Lung (tissue), 12 donors: ENCODE measurements around the gene EPN2. TPM values are rescaled to one million over a fixed set of nuclear protein-coding genes. Genes with fewer than 3 reads are reported as not detected.

ENCODE experiments used
- ATAC-seq: fragments of 200-7000 bp; cut with Tn5 transposase; one replicate; pipeline ENCODE4 v1.9.1; 2020; ENCODE audit warnings: moderate number of reproducible peaks; ENCODE audit not compliant: insufficient read depth, low FRiP score
- DNase-seq, 3 donors: peaks; one replicate each; pipeline ENCODE4 v3.0.0-alpha.2; 2013 to 2017
- H3K27ac ChIP-seq, 2 donors: one replicate each; pipeline ENCODE4 v1.5.1; 2013; ENCODE audit warnings: mild to moderate bottlenecking in 2 of 2, moderate library complexity in 2 of 2, control low read depth in 1 of 2, inconsistent platforms in 1 of 2, low read depth in 1 of 2, low read length in 1 of 2
- H3K27me3 ChIP-seq, 3 donors: one replicate each; pipeline ENCODE4 v1.5.1; 2013; ENCODE audit warnings: low read length in 2 of 3; ENCODE audit not compliant: control insufficient read depth in 3 of 3, insufficient read depth in 3 of 3
- H3K36me3 ChIP-seq, 4 donors: one replicate each; pipeline ENCODE4 v1.5.1; 2013; ENCODE audit warnings: low read length in 4 of 4, mild to moderate bottlenecking in 1 of 4, moderate library complexity in 1 of 4; ENCODE audit not compliant: control insufficient read depth in 4 of 4, insufficient read depth in 4 of 4
- H3K4me1 ChIP-seq, 5 donors: one replicate each; pipeline ENCODE4 v1.5.1; 2013; ENCODE audit warnings: low read length in 5 of 5, mild to moderate bottlenecking in 2 of 5, moderate library complexity in 1 of 5; ENCODE audit not compliant: control insufficient read depth in 5 of 5, insufficient read depth in 5 of 5
- H3K4me3 ChIP-seq: one replicate; pipeline ENCODE4 v1.5.1; 2013; ENCODE audit warnings: mild to moderate bottlenecking, control low read depth, moderate library complexity
- H3K9ac ChIP-seq, 2 donors: one replicate each; pipeline ENCODE4 v1.5.1; 2013; ENCODE audit warnings: low read length in 2 of 2, control low read depth in 1 of 2; ENCODE audit not compliant: insufficient read depth in 1 of 2
- H3K9me3 ChIP-seq, 4 donors: one replicate each; pipeline ENCODE4 v1.5.1; 2013; ENCODE audit warnings: low read length in 3 of 4, mild to moderate bottlenecking in 1 of 4, moderate library complexity in 1 of 4; ENCODE audit not compliant: control insufficient read depth in 4 of 4, insufficient read depth in 3 of 4
- WGBS, 2 donors: extraction: QIAGEN DNeasy Blood & Tissue Kit; methylation state at CpG; one replicate each; pipeline ENCODE4 v1.1.7; 2013; 5-methylcytosine and 5-hydroxymethylcytosine counted together
- polyA plus RNA-seq, 2 donors: library from polyadenylated mRNA; stranded (reverse); fragments of 200-250 nt; gene quantifications; one replicate each; pipeline ENCODE4 v1.2.1, GENCODE V29; 2013
- total RNA-seq, 2 donors: library from RNA; depleted of rRNA in 1 of 2; stranded (reverse); fragments of >200 nt in 1 of 2; gene quantifications; one replicate each; pipeline ENCODE4 v1.2.1, GENCODE V29; 2014 to 2021
- TF ChIP-seq, protein P1 (sequence below): IDR thresholded peaks from 2 replicates; pipeline ENCODE4 v1.5.1; 2012; ENCODE audit warnings: mild to moderate bottlenecking; ENCODE audit errors: control extremely low read depth, extremely low read depth
- donor health status: control.
- donor health status: control.
- donor health status: Bipolar disorder and iron deficiency.
- donor health status: healthy.
- donor health status: DM: yes; HTN: yes; CAD: no.

Gene EPN2
- total and polyA plus RNA-seq, 4 donors = 16.7 to 73.7 (median 37.4) TPM

DNA sequence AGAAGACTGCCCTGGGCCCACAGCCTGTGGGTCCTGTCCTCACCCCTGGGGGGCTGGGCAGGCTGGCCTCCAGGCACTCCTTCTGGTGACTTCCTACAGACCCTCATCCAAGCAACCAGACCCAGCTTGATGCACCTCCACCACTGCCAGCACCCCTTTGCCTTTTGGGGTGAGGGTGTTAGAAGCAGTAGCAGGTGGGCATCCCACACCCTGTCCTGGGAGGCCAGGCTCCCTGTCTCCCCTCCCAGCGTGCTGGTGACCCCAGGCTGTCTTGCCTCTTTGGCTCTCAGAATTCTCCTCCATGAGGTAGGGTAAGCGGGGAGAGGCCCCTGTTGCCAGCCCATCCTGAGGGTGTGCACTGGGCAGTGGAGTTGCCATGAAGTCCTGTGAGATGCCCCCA, 92.0 kb downstream of the EPN2 start:
- TF ChIP-seq, protein P1, sequence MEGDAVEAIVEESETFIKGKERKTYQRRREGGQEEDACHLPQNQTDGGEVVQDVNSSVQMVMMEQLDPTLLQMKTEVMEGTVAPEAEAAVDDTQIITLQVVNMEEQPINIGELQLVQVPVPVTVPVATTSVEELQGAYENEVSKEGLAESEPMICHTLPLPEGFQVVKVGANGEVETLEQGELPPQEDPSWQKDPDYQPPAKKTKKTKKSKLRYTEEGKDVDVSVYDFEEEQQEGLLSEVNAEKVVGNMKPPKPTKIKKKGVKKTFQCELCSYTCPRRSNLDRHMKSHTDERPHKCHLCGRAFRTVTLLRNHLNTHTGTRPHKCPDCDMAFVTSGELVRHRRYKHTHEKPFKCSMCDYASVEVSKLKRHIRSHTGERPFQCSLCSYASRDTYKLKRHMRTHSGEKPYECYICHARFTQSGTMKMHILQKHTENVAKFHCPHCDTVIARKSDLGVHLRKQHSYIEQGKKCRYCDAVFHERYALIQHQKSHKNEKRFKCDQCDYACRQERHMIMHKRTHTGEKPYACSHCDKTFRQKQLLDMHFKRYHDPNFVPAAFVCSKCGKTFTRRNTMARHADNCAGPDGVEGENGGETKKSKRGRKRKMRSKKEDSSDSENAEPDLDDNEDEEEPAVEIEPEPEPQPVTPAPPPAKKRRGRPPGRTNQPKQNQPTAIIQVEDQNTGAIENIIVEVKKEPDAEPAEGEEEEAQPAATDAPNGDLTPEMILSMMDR = no peak
- Histone ChIP-seq H3K27me3 (no peaks in the 10 kb centered on the region), H3K27ac (no peak overlapping the region), H3K4me3 (no peak overlapping the region), H3K36me3 (peaks cover 9 to 28% (median 19%) of the 10 kb centered on the region in 4 donors), H3K9me3 (no peaks in the 10 kb centered on the region), H3K9ac (no peak overlapping the region), H3K4me1 (peaks cover 0 to 6% (median 0%) of the 10 kb centered on the region in 5 donors)
- DNase-seq (no peak), ATAC-seq (no peak)
- WGBS, 2 donors = 92 to 99% methylated on average over 2 of the region's 2 CpGs

DNA sequence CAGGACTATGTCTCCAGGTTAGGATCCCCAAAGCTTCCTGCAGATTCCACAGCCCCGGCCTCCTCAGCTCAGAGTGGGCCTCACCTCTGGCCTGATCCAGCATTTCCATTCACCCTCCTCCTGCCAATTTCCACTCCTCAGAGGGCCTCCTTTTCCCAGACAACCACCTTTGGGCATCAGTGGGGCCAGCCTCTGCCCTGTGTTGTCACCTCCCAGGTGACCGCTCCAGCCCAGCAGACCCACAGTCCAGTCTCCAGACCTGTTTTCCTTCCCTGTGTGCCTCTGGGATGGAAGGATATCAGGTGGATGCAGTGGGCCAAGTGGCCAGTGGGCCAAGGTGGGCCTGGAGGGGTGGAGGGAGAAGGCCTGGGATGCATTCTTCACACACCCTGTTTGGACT, 92.7 kb downstream of the EPN2 start:
- ATAC-seq (no peak), DNase-seq (no peak)
- H3K9me3 ChIP-seq = no peaks in the 10 kb centered on the region
- WGBS, 2 donors = 98 to 100% methylated on average over 2 of the region's 2 CpGs
- H3K9ac ChIP-seq = no peak overlapping the region
- H3K4me1 ChIP-seq = peaks cover 0 to 6% (median 0%) of the 10 kb centered on the region in 5 donors
- no peak overlapping the region for H3K4me3 ChIP-seq
- H3K27me3 ChIP-seq = no peaks in the 10 kb centered on the region
- TF ChIP-seq, protein P1 = no peak
- H3K36me3 ChIP-seq = peaks cover 9 to 30% (median 19%) of the 10 kb centered on the region in 4 donors
- H3K27ac ChIP-seq = no peak overlapping the region

- Histone ChIP-seq H3K9ac (no peak overlapping the region), H3K9me3 (no peaks in the 10 kb centered on the region), H3K4me3 (no peak overlapping the region), H3K4me1 (peaks cover 0 to 6% (median 0%) of the 10 kb centered on the region in 5 donors), H3K36me3 (peaks cover 9 to 26% (median 17%) of the 10 kb centered on the region in 4 donors), H3K27ac (no peak overlapping the region), H3K27me3 (no peaks in the 10 kb centered on the region)
- no peak for DNase-seq
- WGBS, 2 donors = 80 to 89% methylated on average over 3 of the region's 3 CpGs
- ATAC-seq = no peak
- TF ChIP-seq, protein P1 = no peak
Observed at GRCh38 chr17:19330271-19330670, 93.1 kb downstream of the EPN2 start.

DNA sequence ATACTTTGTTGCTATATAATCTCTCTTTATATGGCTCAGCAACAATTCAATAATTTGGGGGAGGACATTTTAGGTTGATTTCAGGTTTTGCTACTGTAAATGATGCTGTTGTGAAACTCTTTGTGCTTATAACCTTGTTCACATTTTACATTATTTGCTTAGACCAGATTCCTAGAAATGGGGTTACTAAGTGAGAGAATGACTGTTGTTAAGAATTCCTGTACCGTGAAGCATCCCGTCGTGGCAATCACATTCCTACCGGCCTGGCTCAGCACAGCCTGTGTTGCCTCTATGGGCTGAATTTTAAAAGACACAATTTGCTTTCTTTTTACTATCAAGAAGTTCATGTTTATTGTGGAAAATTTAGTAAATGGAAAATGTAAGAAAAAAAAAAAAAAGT, 94.0 kb downstream of the EPN2 start:
- Histone ChIP-seq H3K4me1 (peaks cover 0 to 6% (median 0%) of the 10 kb centered on the region in 5 donors), H3K9ac (no peak overlapping the region), H3K36me3 (peaks cover 9 to 28% (median 17%) of the 10 kb centered on the region in 4 donors), H3K27me3 (no peaks in the 10 kb centered on the region), H3K9me3 (no peaks in the 10 kb centered on the region), H3K4me3 (no peak overlapping the region), H3K27ac (no peak overlapping the region)
- WGBS, 2 donors = 73 to 84% methylated on average over 4 of the region's 4 CpGs
- DNase-seq (no peak), ATAC-seq (no peak)
- TF ChIP-seq, protein P1 = no peak
